Stimulated activated CD8-positive, alpha-beta memory T cell treated with anti-CD3 and anti-CD28 coated beads, Interleukin-15, amount 100 ng/mL, for 24 hours (primary cell): ENCODE data around the gene SDF4.

Experiments
- DNase-seq: peaks from one replicate; pipeline ENCODE4 v3.0.0-alpha.2; 2020; ENCODE audit warnings: low read depth

SDF4 gene

DNA sequence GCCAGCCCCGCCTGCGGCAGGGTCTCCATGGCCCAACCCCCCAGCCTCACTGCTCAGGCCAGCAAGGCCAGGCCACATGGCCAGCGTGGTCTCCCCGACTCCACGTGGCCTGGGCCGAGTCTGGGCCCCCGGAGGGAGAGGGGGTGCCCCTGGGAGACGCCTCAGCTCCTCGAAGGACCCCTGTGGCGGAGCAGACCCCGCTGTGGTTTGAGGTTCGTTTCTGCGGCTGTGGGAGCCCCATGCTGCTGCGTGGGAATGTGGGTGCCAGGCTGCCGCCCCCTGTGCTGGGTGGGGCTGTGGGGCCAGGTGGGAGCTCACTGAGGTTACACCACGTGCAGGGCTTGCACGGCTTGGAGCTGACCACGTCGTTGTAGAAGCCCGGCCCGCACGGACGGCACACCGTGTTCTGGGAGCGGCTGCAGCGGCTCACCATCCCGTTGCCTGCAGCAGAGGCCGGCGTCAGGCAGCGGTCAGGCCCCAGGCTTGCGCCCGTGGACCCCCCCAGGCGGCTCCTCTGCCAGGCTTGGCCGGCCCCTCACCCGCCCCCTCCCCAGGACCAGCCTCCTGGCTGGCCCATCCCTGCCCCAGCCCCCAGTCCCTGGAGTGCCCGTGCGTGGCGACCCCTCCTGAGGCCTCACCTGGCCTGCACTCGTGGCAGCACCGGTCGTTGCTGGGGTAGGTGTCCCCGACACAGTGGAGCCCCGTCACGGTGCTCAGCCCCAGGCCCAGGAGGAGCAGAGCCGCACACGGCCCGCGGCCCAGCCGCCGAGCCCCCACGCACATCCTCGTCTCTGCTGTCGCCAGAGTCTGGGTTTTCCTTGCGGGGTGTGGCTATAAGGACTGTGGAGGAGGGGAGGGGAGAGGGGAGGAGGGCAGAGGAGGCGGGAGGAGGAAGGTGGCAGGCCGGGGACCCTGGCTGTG lies 18.2 kb downstream of the SDF4 start, which contains the start of gene TNFRSF4:
Gene TNFRSF4 (minus strand): TSS at position 809 of the 921 bp plus-strand sequence. CDS start 26 bp downstream, at position 783.
- no peak for DNase-seq

DNA sequence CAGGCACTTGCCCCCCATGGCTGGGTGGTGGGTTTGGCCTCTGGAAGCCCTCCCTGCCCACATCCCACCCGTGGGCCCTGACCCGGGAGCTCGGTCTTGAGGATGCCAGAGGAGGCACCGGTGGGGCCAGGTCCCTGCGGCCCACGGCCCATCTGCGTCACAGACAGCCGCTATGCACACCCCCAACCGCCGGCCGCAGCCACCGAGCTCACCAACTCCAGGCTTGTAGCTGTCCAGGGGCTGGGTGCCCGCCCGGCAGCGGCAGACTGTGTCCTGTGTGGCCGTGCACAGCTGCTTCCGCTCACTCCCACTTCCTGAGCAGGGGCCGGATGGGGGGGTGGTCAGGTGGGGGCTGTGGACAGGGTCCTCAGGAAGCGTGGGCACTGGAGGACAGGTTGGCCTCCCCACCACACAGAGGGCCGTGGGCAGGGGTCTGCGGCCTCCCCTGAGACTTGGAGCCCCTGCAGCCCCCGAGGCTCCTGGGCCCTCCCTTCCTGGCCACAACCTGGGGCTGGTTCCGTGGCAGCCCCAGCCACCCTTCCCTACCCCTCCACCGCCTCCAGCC lies 18.9 kb downstream of the SDF4 start:
- no peak for DNase-seq

DNA sequence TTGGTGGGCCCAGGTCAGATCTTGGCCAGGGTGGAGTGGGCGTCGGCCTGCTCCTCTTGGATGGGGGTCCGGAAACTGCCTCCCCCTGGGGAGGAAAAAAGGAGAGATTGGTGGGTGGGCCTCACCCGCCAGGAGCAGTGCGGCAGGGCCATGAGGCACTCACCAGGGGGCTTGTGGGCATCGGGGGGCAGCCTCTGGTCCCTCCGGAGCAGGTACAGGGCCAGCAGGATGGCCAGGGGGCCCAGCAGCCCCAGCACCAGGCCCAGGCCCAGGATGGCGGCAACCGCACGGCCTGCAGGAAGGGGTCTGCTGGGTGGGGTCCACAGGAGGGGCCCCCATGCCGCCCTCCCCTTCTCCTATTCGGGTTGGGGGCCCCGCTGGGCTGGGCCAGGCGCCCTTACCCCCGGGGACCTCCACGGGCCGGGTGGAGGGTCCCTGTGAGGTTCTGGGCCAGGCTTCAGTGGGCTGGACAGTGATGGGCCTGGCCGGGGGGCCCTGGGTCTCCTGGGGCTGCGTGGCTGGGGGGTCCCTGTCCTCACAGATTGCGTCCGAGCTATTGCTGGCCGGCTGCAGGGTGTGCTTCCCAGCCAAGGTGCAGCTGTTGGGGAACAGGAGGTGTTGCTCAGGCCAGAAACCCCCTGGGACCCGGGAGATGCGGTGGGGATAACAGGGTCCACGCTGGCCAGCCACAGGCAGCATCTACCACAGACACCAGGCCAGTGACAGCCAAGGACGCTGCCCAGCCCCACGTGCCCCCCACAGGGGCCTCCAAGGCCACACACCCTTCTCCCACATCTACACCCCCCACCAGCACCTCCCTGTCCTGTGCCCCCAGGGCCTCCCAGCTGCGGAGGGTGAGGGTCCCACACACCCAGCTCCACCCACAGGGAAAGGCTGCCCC lies 20.0 kb downstream of the SDF4 start:
- no peak for DNase-seq

DNA sequence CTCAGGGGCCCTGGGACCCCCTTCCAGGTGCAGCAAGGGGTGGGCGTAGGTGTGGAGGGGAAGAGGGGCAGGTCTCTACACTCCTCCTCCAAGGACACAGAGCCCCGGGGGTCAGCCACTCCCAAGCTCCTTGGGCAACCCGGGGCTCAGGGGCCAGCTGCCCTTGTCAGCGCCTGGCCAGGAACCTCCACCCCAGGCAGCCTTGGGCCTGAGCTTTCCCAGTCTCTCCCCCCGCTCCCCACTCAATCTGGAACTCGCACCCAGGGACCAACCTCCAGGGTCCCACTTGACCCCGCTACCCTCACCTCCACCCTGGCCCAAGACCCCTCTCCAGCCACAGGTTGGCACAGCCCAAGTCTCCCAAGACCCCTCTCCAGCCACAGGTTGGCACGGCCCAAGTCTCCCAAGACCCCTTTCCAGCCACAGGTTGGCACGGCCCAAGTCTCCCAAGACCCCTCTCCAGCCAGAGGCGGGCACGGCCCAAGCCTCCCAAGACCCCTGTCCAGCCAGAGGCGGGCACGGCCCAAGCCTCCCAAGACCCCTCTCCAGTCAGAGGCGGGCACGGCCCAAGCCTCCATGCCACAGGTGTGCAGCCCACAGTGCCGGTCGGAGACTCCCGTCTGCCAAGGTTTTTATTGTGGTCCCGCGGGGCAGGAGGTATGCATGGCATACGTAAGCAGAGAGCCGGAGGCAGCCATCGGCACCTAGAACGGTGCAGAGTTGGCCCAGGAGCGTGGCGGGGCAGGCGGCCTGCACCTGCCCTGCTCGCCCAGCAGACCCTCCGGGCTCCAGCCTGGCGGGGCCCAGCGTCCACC lies 20.9 kb downstream of the SDF4 start:
- no peak for DNase-seq

DNA sequence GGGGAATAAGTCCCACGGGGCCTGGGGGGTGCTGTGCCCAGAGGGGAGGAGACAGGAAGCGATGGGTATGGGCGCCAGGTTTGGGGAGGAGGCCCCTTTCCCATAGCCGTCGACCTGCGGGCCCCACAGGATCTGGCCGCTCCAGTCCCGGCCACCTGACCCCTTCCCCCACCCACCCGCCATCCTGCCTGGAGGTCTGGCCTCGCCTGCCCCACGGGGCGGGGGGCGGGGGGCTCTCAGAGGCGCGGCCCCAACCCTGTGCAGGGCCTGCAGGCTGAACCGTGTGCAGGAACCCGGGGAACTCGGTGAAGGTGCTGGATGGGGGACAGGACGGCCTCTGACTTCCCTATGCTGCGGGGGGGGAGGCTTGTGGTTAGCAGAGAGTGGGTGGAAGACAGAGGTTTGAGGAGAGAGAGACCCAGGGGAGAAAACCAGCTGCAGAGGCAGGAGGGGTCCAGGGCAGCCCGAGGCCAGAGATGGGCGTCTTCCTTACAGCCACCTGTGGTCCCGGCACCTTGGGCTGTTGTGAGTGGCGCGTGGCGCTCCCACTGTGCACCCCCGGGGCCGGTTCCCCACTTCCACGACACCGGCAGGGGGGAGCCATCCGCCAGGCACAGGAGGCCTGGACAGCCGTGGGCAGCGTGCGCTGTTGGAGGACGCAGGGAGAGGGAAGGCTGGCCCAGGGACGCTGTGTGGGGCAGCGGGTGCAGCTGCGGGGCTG lies 22.9 kb downstream of the SDF4 start:
- DNase-seq: no peak

DNA sequence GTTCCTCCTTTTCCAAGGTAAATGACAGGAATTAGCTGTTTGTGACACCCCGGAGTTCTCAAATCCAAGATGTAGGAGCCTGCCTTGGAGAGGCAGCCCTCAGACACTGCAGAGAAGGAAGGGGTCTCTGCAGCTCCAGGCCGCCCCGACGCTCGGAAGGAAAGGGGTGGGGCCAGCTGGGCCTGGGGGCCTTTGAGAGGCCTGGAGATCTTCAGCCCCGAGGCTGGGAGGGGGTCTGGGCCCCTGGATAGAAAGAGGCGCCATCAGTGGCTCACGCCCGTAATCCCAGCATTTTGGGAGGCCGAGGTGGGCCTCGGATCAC lies 24.3 kb downstream of the SDF4 start:
- DNase-seq: no peak

DNA sequence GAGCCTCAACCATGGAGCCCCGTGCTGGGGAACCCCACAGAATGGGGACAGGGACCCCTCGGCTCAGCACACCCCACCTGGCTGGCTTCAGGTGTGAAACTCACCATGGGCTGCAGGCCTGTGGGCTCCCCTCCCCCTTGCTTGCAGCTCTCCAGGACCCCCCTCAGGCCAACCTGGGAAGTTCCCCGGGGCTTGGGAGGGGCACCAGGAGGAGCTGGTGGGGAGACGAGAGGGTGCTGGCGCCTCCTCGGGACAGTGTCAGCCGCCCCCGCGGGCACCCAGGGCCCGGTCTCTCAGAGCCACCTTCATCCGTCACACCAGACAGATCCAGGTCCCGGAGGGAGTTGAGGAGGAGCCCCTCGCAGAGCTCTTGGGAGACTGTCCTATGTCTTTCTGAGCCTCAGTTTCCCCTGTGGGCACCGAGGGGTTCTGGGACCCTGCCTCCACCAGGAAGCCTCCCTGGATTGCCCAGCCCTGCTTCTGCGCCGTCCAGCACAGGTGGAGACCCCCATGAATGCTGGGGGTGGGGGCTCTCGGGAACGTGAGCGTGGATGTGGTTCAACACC lies 24.8 kb downstream of the SDF4 start:
- no peak for DNase-seq

DNA sequence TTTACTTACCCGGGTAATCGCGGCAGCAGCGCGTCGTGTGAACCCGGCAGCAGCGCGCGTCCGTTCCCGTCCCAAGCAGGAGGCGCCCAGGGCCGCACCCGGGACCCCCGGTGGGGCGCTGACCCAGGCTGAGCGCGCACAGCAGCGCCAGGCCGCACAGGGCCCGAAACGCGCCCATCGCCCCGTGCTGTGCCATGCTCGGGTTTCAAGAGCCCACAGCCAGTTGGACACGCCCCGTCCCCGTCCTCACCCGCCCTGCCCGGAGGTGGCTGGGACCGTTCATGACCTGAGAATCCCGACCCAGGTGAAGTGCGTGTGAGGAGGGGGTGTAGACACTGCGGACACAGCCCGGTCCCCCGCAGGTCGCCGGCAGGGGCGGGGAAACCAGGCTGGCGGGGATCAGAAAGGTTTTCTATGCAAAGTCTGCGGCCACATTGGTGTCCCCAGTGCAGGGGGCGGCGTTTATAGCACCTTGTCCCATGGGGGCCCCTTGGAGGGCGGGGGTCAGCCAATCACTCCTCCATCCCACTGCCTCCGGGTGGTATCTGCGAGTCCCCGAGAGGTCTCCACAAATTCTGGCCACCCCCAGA lies 25.3 kb downstream of the SDF4 start, which contains the start of gene TNFRSF18:
Gene TNFRSF18 (minus strand): TSS at position 217 of the 590 bp plus-strand sequence. CDS start 21 bp downstream, at position 196.
- no peak for DNase-seq

DNA sequence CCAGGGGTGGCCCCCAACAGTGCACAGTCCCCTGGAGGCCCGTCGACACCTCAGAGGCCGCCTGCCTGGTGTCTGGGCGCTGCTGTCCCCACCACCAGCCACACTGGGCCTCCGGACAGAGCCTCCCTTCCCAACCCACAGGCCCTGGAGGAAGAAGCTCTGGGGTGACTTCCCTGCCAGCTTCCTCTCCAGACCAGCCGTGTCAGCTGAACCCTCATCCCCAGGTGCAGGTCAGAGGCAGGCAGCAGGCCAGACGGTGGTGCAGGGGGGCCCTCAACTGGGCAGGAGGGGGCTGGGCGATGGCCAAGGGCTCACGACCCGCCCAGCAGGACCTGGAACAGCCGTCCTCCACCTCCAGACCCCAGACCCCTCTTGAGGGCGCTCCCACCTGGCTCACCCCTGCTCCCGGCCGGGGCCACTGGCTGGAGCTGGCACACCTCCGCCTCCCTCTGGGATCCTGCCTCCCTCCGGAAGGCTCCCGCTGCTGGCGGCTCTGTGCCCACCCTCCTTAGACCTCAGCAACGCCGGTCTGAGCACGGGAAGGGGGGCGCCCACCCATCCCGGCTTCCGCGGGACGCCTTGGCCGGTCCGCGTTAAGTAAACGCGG lies 25.9 kb downstream of the SDF4 start:
- no peak for DNase-seq

DNA sequence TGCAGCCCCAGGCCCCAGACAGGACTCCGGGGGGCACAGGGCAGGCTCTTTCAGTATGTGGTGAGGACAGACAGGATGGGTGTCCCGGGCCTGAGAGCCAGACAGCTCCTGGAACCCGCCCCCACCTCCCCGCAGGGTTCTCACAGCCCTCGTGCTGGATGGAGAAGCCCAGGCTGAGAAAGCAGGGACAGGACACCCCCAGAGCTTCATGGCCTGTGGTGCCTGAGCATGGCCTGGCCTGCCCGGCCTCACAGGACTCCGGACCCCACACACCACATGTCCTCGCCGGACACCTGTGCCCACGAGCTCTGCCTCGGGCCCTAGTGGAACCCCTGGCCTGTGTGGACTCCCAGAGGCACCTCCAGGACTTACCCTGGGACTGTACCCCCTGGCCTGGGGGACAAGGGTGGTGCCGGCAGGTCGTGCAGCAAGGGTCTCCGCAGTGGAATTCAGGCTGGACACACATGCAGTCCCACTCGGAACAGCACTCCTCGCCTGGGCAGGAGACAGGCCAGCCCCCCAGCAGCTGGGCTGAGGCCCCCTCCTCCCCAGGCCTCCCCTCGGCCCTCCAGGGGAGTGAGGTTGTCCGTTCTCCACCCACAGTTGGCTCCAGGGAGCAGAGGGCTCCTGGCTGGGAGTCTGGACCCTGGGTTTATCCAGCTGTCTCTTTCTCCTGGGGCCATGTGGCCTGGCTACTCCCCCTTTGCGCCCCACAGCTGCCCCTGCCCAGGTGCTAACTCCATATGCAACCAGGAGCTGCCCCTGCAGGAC lies 26.6 kb downstream of the SDF4 start:
- DNase-seq: no peak

DNA sequence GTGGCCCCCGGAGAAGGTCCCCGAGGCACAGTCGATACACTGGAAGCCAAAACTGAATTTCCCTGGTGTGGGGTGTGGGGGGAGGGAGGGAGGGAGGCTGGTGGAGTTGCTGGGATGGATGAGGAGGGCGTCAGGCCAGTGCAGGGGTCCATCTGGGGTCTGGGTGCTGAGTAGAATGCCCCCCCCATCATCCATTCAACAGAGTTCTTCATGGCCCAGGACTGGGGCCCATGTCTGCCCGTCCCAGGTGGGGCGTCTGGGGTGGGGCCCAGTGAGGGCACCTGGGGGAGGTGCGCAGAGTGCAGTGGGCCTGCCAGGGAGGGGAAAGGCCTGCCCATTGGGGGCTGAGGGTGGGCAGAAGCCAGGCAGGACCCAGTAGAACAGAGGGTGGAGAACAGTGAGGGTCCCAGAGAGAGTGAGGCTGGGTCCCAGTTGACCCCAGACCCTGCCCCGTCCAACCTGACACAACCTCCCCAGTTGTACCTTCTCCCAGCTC lies 27.3 kb downstream of the SDF4 start:
- DNase-seq: no peak

DNA sequence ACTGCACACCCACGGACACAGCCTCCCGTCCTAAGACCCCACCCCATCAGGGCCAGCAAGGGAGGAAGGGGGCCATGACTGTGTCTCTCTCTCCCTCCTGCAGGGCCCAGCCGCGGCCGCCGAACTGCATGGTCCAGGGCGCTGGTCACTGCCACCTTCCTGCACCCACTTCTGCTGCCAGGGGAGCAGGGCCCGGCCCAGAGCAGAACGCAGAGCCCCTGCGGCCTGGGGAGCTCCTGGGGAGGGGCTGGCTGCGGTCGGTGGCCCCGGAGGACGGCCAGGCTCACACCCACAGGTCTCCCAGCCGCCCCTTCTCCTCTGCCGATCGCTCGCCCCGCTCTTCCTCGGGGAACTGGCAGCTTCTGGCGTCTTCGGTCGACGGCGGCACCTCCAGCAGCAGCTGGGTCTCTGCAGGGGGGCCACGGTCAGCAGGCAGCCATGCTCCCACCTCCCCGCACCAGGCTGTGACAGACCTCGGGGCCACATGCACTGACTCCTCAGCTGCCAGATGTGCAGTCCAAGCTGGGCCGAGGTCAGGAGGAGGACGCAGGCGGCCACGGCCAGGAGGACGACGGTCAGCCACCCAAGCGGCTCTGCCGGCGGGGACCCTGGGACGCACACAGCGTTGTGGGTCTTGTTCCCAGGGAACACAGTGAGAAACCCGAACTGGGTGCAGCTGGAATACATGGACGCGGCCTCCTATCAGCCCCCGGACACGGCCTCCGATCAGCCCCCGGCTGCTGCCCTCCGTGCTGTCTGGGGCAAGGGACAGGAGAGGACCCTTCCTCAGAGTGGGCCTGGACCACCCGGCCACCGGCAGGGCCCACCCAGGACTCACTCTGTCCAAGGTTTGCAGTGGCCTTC lies 28.0 kb downstream of the SDF4 start:
- DNase-seq: no peak

DNA sequence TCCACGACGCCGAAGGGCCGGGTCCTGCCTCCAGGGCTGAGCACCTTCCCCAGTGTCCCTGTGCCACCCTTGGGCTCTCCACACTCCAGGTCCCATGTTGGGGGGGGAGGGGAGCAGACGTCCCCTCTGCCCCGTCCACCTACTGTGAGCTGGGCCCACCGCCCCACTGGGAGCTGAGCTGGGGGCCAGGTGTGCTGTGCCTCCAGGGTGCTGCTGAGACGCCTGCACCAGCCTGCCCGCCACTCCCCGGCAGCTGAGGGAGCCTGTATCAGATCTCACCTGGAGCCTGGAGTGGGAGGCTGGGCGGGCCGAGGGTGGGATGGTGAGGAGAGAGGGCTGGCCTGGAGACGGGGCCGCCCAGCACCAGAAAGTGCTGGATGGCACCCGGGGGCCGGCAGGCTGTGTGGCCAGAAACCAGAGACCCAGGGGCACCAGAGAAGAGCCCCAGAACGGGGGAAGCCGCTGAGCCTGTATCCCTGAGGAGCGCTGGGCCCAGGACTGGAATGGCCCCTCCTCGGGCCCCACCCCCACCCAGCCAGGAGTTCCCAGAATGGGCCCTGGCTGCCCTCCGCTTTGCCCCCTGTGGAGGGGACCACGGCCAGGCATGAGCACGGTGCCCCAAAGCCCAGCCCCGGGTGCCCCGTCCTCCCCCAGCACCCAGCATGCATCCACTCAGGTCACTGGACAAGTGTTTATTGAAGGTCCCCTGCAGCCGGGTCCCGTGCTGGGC lies 28.8 kb downstream of the SDF4 start:
- no peak for DNase-seq

DNA sequence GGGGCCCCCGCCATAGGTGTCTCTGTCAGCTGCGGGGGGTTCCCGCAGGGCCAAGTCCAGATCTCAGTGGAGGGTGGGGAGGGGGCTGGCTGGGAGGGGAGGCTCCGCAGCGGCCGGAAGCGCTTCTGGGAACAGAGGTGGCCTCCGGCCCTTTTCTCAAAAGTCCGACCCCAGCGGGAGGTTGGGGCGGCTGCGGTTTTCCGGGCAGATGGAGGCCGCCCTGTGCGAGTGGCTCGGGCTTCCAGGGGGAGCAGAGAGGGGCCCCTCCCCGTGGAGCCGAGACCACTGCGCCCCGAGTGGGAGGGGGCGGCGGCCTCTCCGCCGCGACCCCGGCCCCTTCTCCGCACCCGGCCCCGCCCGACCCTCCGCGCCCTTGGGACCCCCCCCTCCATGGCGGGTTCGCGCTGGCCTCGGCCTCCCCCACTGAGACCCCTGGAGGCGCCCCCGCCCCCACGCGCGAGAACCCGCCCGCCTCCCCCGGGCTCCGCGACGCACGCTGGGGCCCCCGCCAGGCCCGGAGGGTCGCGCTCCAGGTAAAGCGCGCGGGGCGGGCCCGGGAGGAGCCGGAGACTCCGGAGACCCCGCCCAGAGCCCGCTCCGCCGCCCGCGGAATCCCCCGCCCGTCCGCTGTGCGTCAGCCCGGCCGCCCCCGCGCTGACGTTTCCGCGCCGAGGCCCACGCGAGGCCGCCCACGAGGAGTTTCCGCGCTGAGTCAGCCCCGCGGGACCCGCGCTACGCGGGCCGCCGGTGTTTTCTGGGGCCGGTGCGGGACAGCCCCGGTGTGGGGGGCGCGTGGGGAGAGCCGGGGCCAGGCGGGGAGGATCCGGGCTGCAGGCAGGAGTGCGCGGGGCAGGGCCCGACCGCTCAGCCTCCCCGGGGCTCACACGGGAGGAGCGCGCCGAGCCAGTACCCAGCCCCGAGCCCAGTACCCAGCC lies 30.7 kb downstream of the SDF4 start:
- DNase-seq: peak; percentile 66

DNA sequence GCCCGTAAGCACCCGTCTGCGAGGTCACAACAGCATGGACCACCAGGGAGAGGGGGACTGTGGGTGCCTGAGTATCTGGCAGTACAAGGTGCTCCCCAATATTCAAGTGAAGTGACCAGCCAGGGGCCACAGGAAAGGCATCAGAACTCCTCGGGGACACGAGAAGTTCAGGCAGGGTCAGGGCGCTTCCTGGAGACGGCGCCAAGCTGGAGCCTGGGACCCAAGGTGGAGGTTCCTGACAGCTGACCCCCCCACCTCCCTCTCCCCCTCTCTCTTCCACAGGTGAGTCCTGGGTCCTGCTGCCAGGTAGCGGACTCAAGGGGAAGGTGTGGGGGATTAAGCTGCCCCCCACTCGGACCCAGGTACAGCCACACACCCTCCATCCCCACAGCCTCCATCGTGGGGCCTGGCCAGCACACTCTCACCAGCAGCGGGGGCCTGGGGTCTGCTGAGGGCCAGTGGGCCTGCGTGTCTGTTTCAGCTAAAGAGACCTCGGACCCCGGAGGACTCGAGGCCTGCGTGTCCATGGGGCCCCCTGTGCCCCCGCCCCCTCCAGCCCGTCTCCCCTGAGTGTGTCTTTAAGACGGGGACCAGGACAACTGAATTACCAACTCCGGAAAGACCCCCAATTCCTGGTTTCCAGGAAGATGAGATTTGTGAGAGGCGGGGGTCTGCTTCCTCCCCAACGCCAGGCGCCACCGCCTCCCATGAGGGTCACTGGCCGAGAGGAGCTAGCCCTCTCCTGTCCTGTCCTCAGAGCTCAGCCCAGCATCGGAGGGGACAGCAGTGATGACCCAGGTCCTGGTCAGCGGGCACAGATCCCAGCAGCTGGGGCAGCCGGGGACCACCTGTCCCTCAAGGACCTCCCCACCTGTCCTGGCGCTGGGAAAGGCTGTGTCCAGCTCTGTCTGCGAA lies 31.6 kb downstream of the SDF4 start:
- DNase-seq: no peak
